AG04449 (cell line): ENCODE measurements around the gene TMEM259.

Experiments
- CTCF ChIA-PET: fragments of 350-600 bp; formaldehyde crosslinking; extraction: SDS; loops from one replicate; lab custom pipeline; 2021; ENCODE audit warnings: antibody characterized with exemption; lab: Yijun Ruan, JAX
- POLR2A ChIA-PET: fragments of 400-600, 350-600 bp; formaldehyde crosslinking; extraction: SDS; loops from one replicate; lab custom pipeline; 2020; ENCODE audit warnings: antibody characterized with exemption, inconsistent platforms; lab: Yijun Ruan, JAX
- DNase-seq: peaks from one replicate; pipeline ENCODE4 v3.0.0-alpha.2; 2010; ENCODE audit warnings: low read depth, low spot score
- H3K4me3 ChIP-seq: 2 replicates; pipeline ENCODE4 v1.5.1; 2011; ENCODE audit warnings: low read depth, mild to moderate bottlenecking, control low read depth, low read length
- CTCF ChIP-seq: IDR thresholded peaks from one replicate; pipeline ENCODE4 v1.5.1; 2011; ENCODE audit warnings: mild to moderate bottlenecking, moderate library complexity, low read length, control low read depth, inconsistent platforms; ENCODE audit not compliant: insufficient read depth; ENCODE audit errors: missing control alignments

Gene TMEM259

GRCh38 chr19:1051791-1052190, 30.9 kb upstream of the TMEM259 start:
- POLR2A ChIA-PET, result no interaction called here
- CTCF ChIA-PET, result interaction anchor here (1.7 kb wide), 1 partner anchor 13 kb away, joined by 5 read pairs; no protein-coding TSS in a partner anchor
- no peak for TF ChIP-seq CTCF
- no peak overlapping the region for H3K4me3 ChIP-seq
- DNase-seq, result no peak

- H3K4me3 ChIP-seq, result no peak overlapping the region
- no peak for DNase-seq
Observed at GRCh38 chr19:1050989-1051788, 30.3 kb upstream of the TMEM259 start.

GRCh38 chr19:1049800-1050199, 28.9 kb upstream of the TMEM259 start:
- no peak overlapping the region for H3K4me3 ChIP-seq
- POLR2A ChIA-PET, result no interaction called here
- TF ChIP-seq CTCF, result no peak
- CTCF ChIA-PET, result interaction anchor here (0.7 kb wide), 1 partner anchor 44 kb away, joined by 3 read pairs; no protein-coding TSS in a partner anchor
- DNase-seq, result no peak

More at GRCh38 chr19:1050989-1051788, 30.3 kb upstream of the TMEM259 start:
- TF ChIP-seq CTCF, result no peak
- POLR2A ChIA-PET, result no interaction called here
- CTCF ChIA-PET, result interaction anchor here (1.7 kb wide), 1 partner anchor 14 kb away, joined by 5 read pairs; no protein-coding TSS in a partner anchor

- ChIA-PET POLR2A (no interaction called here), CTCF (interaction anchor here (1.9 kb wide), 1 partner anchor 16 kb away, joined by 6 read pairs; no protein-coding TSS in a partner anchor)
- no peak for TF ChIP-seq CTCF
- H3K4me3 ChIP-seq, result no peak overlapping the region
- no peak for DNase-seq
Observed at GRCh38 chr19:1049106-1049505, 28.2 kb upstream of the TMEM259 start.

GRCh38 chr19:1047696-1048147, 26.8 kb upstream of the TMEM259 start:
- ChIA-PET CTCF (interaction anchor here (1.9 kb wide), 1 partner anchor 18 kb away, joined by 6 read pairs; no protein-coding TSS in a partner anchor), POLR2A (no interaction called here)
- no peak for TF ChIP-seq CTCF
- H3K4me3 ChIP-seq, result no peak overlapping the region
- DNase-seq, result no peak

- H3K4me3 ChIP-seq, result no peak overlapping the region
- ChIA-PET POLR2A (no interaction called here), CTCF (interaction anchor here (1.9 kb wide), 1 partner anchor 18 kb away, joined by 6 read pairs; no protein-coding TSS in a partner anchor)
- TF ChIP-seq CTCF, result no peak
- DNase-seq, result no peak
Observed at GRCh38 chr19:1046836-1047695, 26.1 kb upstream of the TMEM259 start.
